Adipose tissue (tissue), 3 donors: ENCODE data around the gene CRIP1. TPM values are rescaled to one million over a fixed set of nuclear protein-coding genes. Genes with fewer than 3 reads are reported as not detected.

Experiments
- H3K27ac ChIP-seq: one replicate; pipeline ENCODE4 v1.5.1; 2013; ENCODE audit warnings: low read depth, low read length
- WGBS, 3 donors: extraction: QIAGEN DNeasy Blood & Tissue Kit; methylation state at CpG; one replicate each; pipeline ENCODE4 v1.1.7; 2013; 5-methylcytosine and 5-hydroxymethylcytosine counted together
- polyA plus RNA-seq, 3 donors: library from polyadenylated mRNA; stranded (reverse); fragments of 200-250 nt; gene quantifications; one replicate each; pipeline ENCODE4 v1.2.3, GENCODE V29; 2013
- donor health status: healthy with polysubstance abuse.
- donor health status: Bipolar disorder and iron deficiency.
- donor health status: healthy.

The CRIP1 gene
- polyA plus RNA-seq, 3 donors = 16.9 to 258 (median 122) TPM

GRCh38 chr14:105487986-105488777 is 1.5 kb downstream of the CRIP1 start:
- no peak overlapping the region for H3K27ac ChIP-seq
- WGBS, 3 donors = 46 to 70% (median 55%) methylated on average over 26 of the region's 26 CpGs

- H3K27ac ChIP-seq = no peak overlapping the region
- 49 to 68% (median 52%) methylated on average over 19 to 20 of the region's 20 CpGs for WGBS, 3 donors
Observed at GRCh38 chr14:105488781-105489541, 2.3 kb downstream of the CRIP1 start.

- H3K27ac ChIP-seq = peak overlapping the region; percentile 5
- WGBS, 3 donors = 1 to 2% (median 2%) methylated on average over 25 to 44 of the region's 44 CpGs
Observed at GRCh38 chr14:105489542-105490266, 3.0 kb downstream of the CRIP1 start.

GRCh38 chr14:105490267-105490571 is 3.5 kb downstream of the CRIP1 start:
- H3K27ac ChIP-seq = peak overlapping the region; percentile 5
- WGBS, 3 donors = 0 to 1% (median 0%) methylated on average over 21 to 33 of the region's 33 CpGs

- peak within 1 kb of the TSS; percentile 23 for H3K27ac ChIP-seq
- 0 to 1% (median 0%) methylated on average over 81 to 94 of the region's 94 CpGs for WGBS, 3 donors
Observed at GRCh38 chr14:105490572-105491365, 4.1 kb downstream of the CRIP1 start, which contains the start of gene TEDC1. TSS of gene TEDC1 (plus strand) at chr14:105491246. CDS start at chr14:105491376, 130 bp downstream.

- WGBS, 3 donors = 2 to 3% (median 2%) methylated on average over 38 to 53 of the region's 53 CpGs
- H3K27ac ChIP-seq = peak overlapping the region; percentile 23
Observed at GRCh38 chr14:105491366-105491973, 4.8 kb downstream of the CRIP1 start.

- no peak overlapping the region for H3K27ac ChIP-seq
- WGBS, 3 donors = 75 to 89% (median 85%) methylated on average over 24 of the region's 24 CpGs
Observed at GRCh38 chr14:105492031-105492970, 5.6 kb downstream of the CRIP1 start.

GRCh38 chr14:105492971-105493871 is 6.5 kb downstream of the CRIP1 start:
- WGBS, 3 donors = 85 to 92% (median 86%) methylated on average over 18 to 20 of the region's 20 CpGs
- no peak overlapping the region for H3K27ac ChIP-seq

- 86 to 96% (median 86%) methylated on average over 16 of the region's 16 CpGs for WGBS, 3 donors
- H3K27ac ChIP-seq = no peak overlapping the region
Observed at GRCh38 chr14:105493921-105494605, 7.4 kb downstream of the CRIP1 start.

- 97 to 98% (median 97%) methylated on average over 6 of the region's 6 CpGs for WGBS, 3 donors
Observed at GRCh38 chr14:105494606-105494929, 7.9 kb downstream of the CRIP1 start.

GRCh38 chr14:105495101-105495989 is 8.7 kb downstream of the CRIP1 start:
- WGBS, 3 donors = 58 to 87% (median 83%) methylated on average over 18 of the region's 18 CpGs
- H3K27ac ChIP-seq = no peak overlapping the region

More at GRCh38 chr14:105494606-105494929, 7.9 kb downstream of the CRIP1 start:
- H3K27ac ChIP-seq = no peak overlapping the region

GRCh38 chr14:105495990-105496830 is 9.5 kb downstream of the CRIP1 start:
- H3K27ac ChIP-seq = no peak overlapping the region

GRCh38 chr14:105496831-105497591 is 10.3 kb downstream of the CRIP1 start:
- WGBS, 3 donors = 88 to 95% (median 95%) methylated on average over 29 to 32 of the region's 32 CpGs
- no peak overlapping the region for H3K27ac ChIP-seq

More at GRCh38 chr14:105495990-105496830, 9.5 kb downstream of the CRIP1 start:
- WGBS, 3 donors = 59 to 86% (median 86%) methylated on average over 16 to 18 of the region's 18 CpGs
